Breast epithelium (tissue), 4 donors: ENCODE measurements around the gene EZH1. TPM values are rescaled to one million over a fixed set of nuclear protein-coding genes. Genes with fewer than 3 reads are reported as not detected.
"Not testable (repeated sequence)": the region's sequence is repeated elsewhere in the genome, so short reads cannot be mapped to it uniquely, and the experiment has no call there.

Experiments
- DNase-seq, 2 donors: peaks; one replicate each; pipeline ENCODE4 v3.0.0-alpha.2; 2019; ENCODE audit warnings: low spot score in 2 of 2
- H3K27ac ChIP-seq, 2 donors: fragments of 200-600 bp; sonication (generic) in 1 of 2; one replicate each; pipeline ENCODE4 v1.5.1; 2016 to 2019; ENCODE audit warnings: mild to moderate bottlenecking in 1 of 2
- H3K27me3 ChIP-seq, 2 donors: fragments of 200-600 bp; sonication (generic) in 1 of 2; one replicate each; pipeline versions ENCODE4 v1.5.1 to v1.6.0; 2017 to 2019; ENCODE audit warnings: control low read depth in 1 of 2, mild to moderate bottlenecking in 1 of 2
- H3K36me3 ChIP-seq: fragments of 200-600 bp; one replicate; pipeline ENCODE4 v1.5.1; 2019
- H3K4me1 ChIP-seq, 2 donors: fragments of 200-600 bp; sonication (generic); one replicate each; pipeline ENCODE4 v1.5.1; 2016 to 2019; ENCODE audit warnings: control low read depth in 1 of 2
- H3K4me3 ChIP-seq, 3 donors: fragments of 200-600 bp; sonication (generic); 1 replicate in 2 of 3; 2 replicates in 1 of 3; pipeline ENCODE4 v1.5.1; 2016 to 2019; ENCODE audit warnings: mild to moderate bottlenecking in 3 of 3, moderate library complexity in 2 of 3
- H3K9me3 ChIP-seq, 2 donors: fragments of 200-600 bp; sonication (generic) in 1 of 2; one replicate each; pipeline ENCODE4 v1.5.1; 2016 to 2019; ENCODE audit warnings: control low read depth in 1 of 2
- POLR2A ChIP-seq: fragments of 450-650 bp; IDR thresholded peaks from one replicate; pipeline ENCODE4 v1.6.1; 2016; ENCODE audit warnings: antibody characterized with exemption, mild to moderate bottlenecking, moderate library complexity
- POLR2AphosphoS5 ChIP-seq, 3 donors: sonication (generic); formaldehyde crosslinking; IDR thresholded peaks; one replicate each; pipeline ENCODE4 v1.6.1; 2017; ENCODE audit warnings: antibody characterized with exemption in 3 of 3
- intact Hi-C: fragments of 100-400 bp; cut with DNase I; formaldehyde crosslinking; loops from one replicate; pipeline ENCODE4 v1.15.1; 2023; ENCODE audit warnings: low total_unique reads
- total RNA-seq, 3 donors: library from RNA; depleted of rRNA; stranded (reverse); fragments of >200 nt; gene quantifications; one replicate each; pipeline ENCODE4 v1.1.0, GENCODE V29; 2016
- TF ChIP-seq, protein P1 (sequence below), 3 donors: fragments of 450-650 bp; IDR thresholded peaks; one replicate each; pipeline ENCODE4 v1.5.1; 2016 to 2017; ENCODE audit warnings: antibody characterized with exemption in 3 of 3, mild to moderate bottlenecking in 3 of 3, moderate library complexity in 3 of 3

EZH1 gene
- total RNA-seq, 3 donors from 2014 or later: 50.8 to 91.1 (median 70.1) TPM

DNA sequence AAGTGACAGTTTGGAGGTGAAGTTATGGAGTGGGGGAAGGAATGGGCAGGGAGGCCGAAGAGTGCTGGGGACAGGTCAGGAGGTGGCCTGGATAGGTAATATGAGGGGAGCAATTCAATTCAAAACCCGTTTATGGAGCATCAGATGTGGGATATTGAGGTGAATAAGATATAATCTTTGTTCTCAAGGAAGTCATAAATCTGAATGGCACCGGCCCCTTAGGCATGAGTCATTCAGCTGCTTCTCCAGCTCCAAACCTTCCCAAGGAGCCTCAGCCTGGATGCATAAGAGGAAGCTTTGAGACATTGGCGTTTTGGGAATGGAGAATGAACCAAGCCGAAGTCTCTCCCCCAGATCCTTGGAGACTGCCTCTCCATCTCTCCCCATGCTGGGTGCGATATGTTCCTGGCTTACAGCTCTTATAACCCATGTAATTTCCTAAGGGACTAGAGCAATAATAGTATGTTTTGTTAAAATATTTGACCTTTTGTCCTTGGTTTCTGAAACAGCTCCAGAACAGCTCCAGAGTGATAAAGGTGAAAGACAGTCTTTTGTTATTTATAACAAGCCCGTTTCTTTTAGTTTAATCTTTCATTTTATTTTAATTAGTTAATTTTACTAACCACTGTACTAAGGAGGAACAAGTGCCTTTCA, 84.0 kb downstream of the EZH1 start:
- Histone ChIP-seq H3K9me3 (no peaks in the 10 kb centered on the region), H3K36me3 (no peaks in the 10 kb centered on the region), H3K27me3 (no peaks in the 10 kb centered on the region), H3K27ac (peak overlapping the region; percentile 15 to 70), H3K4me3 (no peak overlapping the region), H3K4me1 (peaks cover 0 to 4% of the 10 kb centered on the region in 2 donors)
- DNase-seq: no peak
- TF ChIP-seq, protein P1, sequence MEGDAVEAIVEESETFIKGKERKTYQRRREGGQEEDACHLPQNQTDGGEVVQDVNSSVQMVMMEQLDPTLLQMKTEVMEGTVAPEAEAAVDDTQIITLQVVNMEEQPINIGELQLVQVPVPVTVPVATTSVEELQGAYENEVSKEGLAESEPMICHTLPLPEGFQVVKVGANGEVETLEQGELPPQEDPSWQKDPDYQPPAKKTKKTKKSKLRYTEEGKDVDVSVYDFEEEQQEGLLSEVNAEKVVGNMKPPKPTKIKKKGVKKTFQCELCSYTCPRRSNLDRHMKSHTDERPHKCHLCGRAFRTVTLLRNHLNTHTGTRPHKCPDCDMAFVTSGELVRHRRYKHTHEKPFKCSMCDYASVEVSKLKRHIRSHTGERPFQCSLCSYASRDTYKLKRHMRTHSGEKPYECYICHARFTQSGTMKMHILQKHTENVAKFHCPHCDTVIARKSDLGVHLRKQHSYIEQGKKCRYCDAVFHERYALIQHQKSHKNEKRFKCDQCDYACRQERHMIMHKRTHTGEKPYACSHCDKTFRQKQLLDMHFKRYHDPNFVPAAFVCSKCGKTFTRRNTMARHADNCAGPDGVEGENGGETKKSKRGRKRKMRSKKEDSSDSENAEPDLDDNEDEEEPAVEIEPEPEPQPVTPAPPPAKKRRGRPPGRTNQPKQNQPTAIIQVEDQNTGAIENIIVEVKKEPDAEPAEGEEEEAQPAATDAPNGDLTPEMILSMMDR (IDR thresholded peaks at IDR 0.05): no peak
- TF ChIP-seq POLR2AphosphoS5 (IDR thresholded peaks at IDR 0.05): no peak
- no peak for TF ChIP-seq POLR2A
- intact Hi-C loops: no loop called here

DNA sequence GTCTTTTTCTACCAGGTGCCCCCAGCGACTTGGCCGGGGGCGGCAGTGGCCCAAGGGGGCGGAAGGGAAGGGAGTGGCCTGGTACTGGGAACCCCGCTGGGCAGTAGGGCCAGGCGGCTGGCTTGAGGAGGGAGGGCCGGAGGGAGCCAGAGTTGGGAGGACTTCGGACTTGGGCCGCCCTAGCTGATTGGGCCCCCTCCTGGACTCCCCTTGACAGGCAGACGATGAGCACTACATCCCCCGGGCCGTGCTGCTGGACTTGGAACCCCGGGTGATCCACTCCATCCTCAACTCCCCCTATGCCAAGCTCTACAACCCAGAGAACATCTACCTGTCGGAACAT, 84.9 kb downstream of the EZH1 start:
- DNase-seq, H3K36me3 ChIP-seq, H3K4me1 ChIP-seq, H3K9me3 ChIP-seq, intact Hi-C loops, H3K27me3 ChIP-seq: not testable (repeated sequence)
- H3K27ac ChIP-seq: peak overlapping the region; percentile 72 to 83
- H3K4me3 ChIP-seq: peak overlapping the region; percentile 52 to 69 (median 64)

DNA sequence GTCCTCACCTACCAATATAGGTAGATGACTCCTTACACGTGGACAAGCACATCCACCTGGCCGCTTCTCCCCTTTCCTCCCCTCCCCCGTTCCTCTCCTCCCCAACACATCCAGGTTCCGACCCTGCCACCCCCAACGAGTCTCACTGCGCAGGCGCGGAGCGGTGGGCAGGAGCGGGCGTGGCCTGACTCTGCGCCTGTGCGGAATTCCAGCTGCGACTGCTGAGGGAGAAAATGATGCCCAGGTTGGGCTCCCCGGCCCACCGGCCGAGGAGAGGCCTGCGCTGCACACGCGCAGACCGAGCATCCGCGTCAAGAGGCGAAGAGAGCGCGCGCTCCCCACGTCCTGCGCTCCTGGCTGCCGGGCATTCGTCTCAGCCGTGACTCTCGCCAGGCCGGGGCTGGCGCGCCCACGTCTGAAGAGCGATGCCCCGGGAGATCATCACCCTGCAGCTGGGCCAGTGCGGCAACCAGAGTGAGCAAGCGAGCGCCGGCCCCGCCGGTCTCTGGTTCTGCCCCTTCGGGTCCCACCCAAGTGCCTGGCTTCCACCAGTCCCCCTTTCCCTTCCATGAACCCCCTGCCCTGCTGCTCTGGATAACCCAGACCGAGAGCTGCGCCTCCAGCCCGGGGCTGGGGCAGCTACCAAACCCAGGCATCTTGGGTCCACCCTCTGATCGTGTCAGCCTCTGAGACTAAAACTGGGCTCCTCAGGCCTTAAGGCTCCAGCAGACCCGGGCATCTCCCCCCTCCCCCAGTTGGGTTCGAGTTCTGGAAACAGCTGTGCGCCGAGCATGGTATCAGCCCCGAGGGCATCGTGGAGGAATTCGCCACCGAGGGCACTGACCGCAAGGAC, 85.5 kb downstream of the EZH1 start, which contains the start of gene TUBG2:
Gene TUBG2 (plus strand): TSS at position 206 of the 853 bp plus-strand sequence. CDS start 220 bp downstream, at position 426.
- peak; percentile 77 to 81 for DNase-seq
- intact Hi-C loops: no loop called here
- Histone ChIP-seq H3K9me3 (no peaks in the 10 kb centered on the region), H3K27me3 (no peaks in the 10 kb centered on the region), H3K36me3 (no peaks in the 10 kb centered on the region), H3K4me1 (peaks cover 0 to 4% of the 10 kb centered on the region in 2 donors), H3K4me3 (peak within 1 kb of the TSS; percentile 52 to 69 (median 64)), H3K27ac (peak within 1 kb of the TSS; percentile 72 to 83)
- TF ChIP-seq POLR2AphosphoS5 (IDR thresholded peaks at IDR 0.05) (peak in 1 of 3 donors; percentile 45), POLR2A (peak; percentile 23)
- TF ChIP-seq, protein P1 (IDR thresholded peaks at IDR 0.05): no peak

GRCh38 chr17:42657824-42658588, 86.8 kb downstream of the EZH1 start:
- Histone ChIP-seq H3K27ac (no peak overlapping the region), H3K4me3 (no peak overlapping the region), H3K9me3 (no peaks in the 10 kb centered on the region), H3K36me3 (no peaks in the 10 kb centered on the region), H3K4me1 (peaks cover 0 to 4% of the 10 kb centered on the region in 2 donors), H3K27me3 (no peaks in the 10 kb centered on the region)
- intact Hi-C loops: no loop called here
- TF ChIP-seq, protein P1 (IDR thresholded peaks at IDR 0.05): no peak
- TF ChIP-seq POLR2A (no peak), POLR2AphosphoS5 (IDR thresholded peaks at IDR 0.05) (no peak)
- no peak for DNase-seq

GRCh38 chr17:42655528-42655927, 89.3 kb downstream of the EZH1 start:
- Histone ChIP-seq H3K36me3 (no peaks in the 10 kb centered on the region), H3K4me1 (peaks cover 0 to 4% of the 10 kb centered on the region in 2 donors), H3K27me3 (no peaks in the 10 kb centered on the region), H3K27ac (no peak overlapping the region), H3K9me3 (no peaks in the 10 kb centered on the region), H3K4me3 (no peak overlapping the region)
- intact Hi-C loops: no loop called here
- TF ChIP-seq POLR2AphosphoS5 (IDR thresholded peaks at IDR 0.05) (no peak), POLR2A (no peak)
- TF ChIP-seq, protein P1 (IDR thresholded peaks at IDR 0.05): no peak
- DNase-seq: no peak
